IMR-90 (cell line): ENCODE measurements around the gene PLA2G3. TPM values are rescaled to one million over a fixed set of nuclear protein-coding genes. Genes with fewer than 3 reads are reported as not detected.
"Not testable (repeated sequence)": the region's sequence is repeated elsewhere in the genome, so short reads cannot be mapped to it uniquely, and the experiment has no call there.

ENCODE experiments used
- ATAC-seq: fragments of 200-7000 bp; cut with Tn5 transposase; 2 replicates; pipeline ENCODE4 v1.9.1; 2020; ENCODE audit warnings: low read depth, mild to moderate bottlenecking, moderate library complexity
- BruUV-seq: library from RNA; stranded (reverse); fragments of 400-500 nt; replicated peaks from 2 replicates; lab custom pipeline; 2021; lab: Mats Ljungman, UMichigan
- CTCF ChIA-PET: fragments of 300-600 bp; formaldehyde crosslinking; extraction: SDS; loops from one replicate; lab custom pipeline; 2021; ENCODE audit warnings: antibody characterized with exemption; lab: Yijun Ruan, JAX
- POLR2A ChIA-PET: fragments of 300-600 bp; sonication (Branson Sonifier 250); formaldehyde crosslinking; loops from one replicate; lab custom pipeline; 2022; ENCODE audit warnings: antibody characterized with exemption; ENCODE audit not compliant: unreplicated experiment; lab: Charles Lee
- DNase-seq: peaks from one replicate; pipeline ENCODE4 v3.0.0; 2013
- H2AFZ ChIP-seq: replicated peaks from 2 replicates; pipeline ENCODE3; 2013; ENCODE audit warnings: low read length, mild to moderate bottlenecking; ENCODE audit not compliant: poor library complexity
- H2AK5ac ChIP-seq: 2 replicates; pipeline ENCODE4 v1.6.1; 2013; ENCODE audit warnings: low read depth, low read length, inconsistent platforms
- H2AK9ac ChIP-seq: replicated peaks from 2 replicates; pipeline ENCODE3; 2013; ENCODE audit warnings: mild to moderate bottlenecking, low read depth, low read length, moderate library complexity; ENCODE audit not compliant: poor library complexity
- H2BK120ac ChIP-seq: 2 replicates; pipeline ENCODE4 v1.6.1; 2013; ENCODE audit warnings: low read depth, low read length, inconsistent platforms
- H2BK15ac ChIP-seq: 3 replicates; pipeline ENCODE4 v1.6.1; 2013; ENCODE audit warnings: low read depth, low read length, inconsistent platforms
- H2BK20ac ChIP-seq: 2 replicates; pipeline ENCODE4 v1.6.1; 2013; ENCODE audit warnings: low read depth, mild to moderate bottlenecking, inconsistent platforms, low read length, moderate library complexity
- H2BK5ac ChIP-seq: 2 replicates; pipeline ENCODE4 v1.6.1; 2013; ENCODE audit warnings: mild to moderate bottlenecking, low read depth, low read length, inconsistent platforms; ENCODE audit not compliant: poor library complexity, severe bottlenecking
- H3K14ac ChIP-seq: replicated peaks from 2 replicates; pipeline ENCODE4 v1.6.1; 2013; ENCODE audit warnings: low read depth, low read length, inconsistent platforms
- H3K18ac ChIP-seq: 2 replicates; pipeline ENCODE4 v1.6.1; 2013; ENCODE audit warnings: low read depth, low read length, control low read depth
- H3K23ac ChIP-seq: 2 replicates; pipeline ENCODE4 v1.6.1; 2013; ENCODE audit warnings: low read depth, low read length, inconsistent platforms
- H3K27ac ChIP-seq: 2 replicates; pipeline ENCODE4 v1.5.1; 2013; ENCODE audit warnings: mild to moderate bottlenecking, control low read depth, low read length; ENCODE audit not compliant: insufficient read depth
- H3K27me3 ChIP-seq: 2 replicates; pipeline ENCODE4 v1.6.1; 2013; ENCODE audit warnings: low read length; ENCODE audit not compliant: control insufficient read depth, insufficient read depth
- H3K36me3 ChIP-seq: 2 replicates; pipeline ENCODE4 v1.6.1; 2013; ENCODE audit warnings: low read length, mixed read lengths; ENCODE audit not compliant: control insufficient read depth, insufficient read depth
- H3K4ac ChIP-seq: 2 replicates; pipeline ENCODE4 v1.6.1; 2013; ENCODE audit warnings: low read depth, low read length, inconsistent platforms
- H3K4me1 ChIP-seq: 2 replicates; pipeline ENCODE4 v1.6.1; 2013; ENCODE audit warnings: low read length, mixed read lengths; ENCODE audit not compliant: control insufficient read depth, insufficient read depth
- H3K4me2 ChIP-seq: 2 replicates; pipeline ENCODE4 v1.6.1; 2013; ENCODE audit warnings: low read depth, mild to moderate bottlenecking, control low read depth, low read length, moderate library complexity
- H3K4me3 ChIP-seq: 2 replicates; pipeline ENCODE4 v1.5.1; 2013; ENCODE audit warnings: low read depth, mild to moderate bottlenecking, control low read depth, low read length, moderate library complexity; ENCODE audit not compliant: insufficient read depth
- H3K56ac ChIP-seq: 2 replicates; pipeline ENCODE4 v1.6.1; 2013; ENCODE audit warnings: low read length, inconsistent platforms; ENCODE audit not compliant: insufficient read depth; ENCODE audit errors: extremely low read depth
- H3K79me1 ChIP-seq, 2 experiments: 2 replicates each; pipeline ENCODE4 v1.6.1; 2013; ENCODE audit warnings: low read length in 2 of 2, inconsistent platforms in 1 of 2, low read depth in 1 of 2
- H3K9ac ChIP-seq: 2 replicates; pipeline ENCODE4 v1.6.1; 2013; ENCODE audit warnings: low read depth, low read length, control low read depth
- H3K9me1 ChIP-seq: 2 replicates; pipeline ENCODE4 v1.6.1; 2013; ENCODE audit warnings: low read length, inconsistent platforms; ENCODE audit not compliant: insufficient read depth
- H3K9me3 ChIP-seq: 2 replicates; pipeline ENCODE4 v1.6.1; 2013; ENCODE audit warnings: low read length; ENCODE audit not compliant: control insufficient read depth, insufficient read depth
- H4K20me1 ChIP-seq: 2 replicates; pipeline ENCODE4 v1.6.1; 2013; ENCODE audit warnings: low read length, inconsistent platforms; ENCODE audit not compliant: insufficient read depth
- H4K5ac ChIP-seq: 2 replicates; pipeline ENCODE4 v1.6.1; 2013; ENCODE audit warnings: mild to moderate bottlenecking, low read depth, low read length, control low read depth
- H4K8ac ChIP-seq, 2 experiments: 2 replicates each; pipeline ENCODE4 v1.6.1; 2013; ENCODE audit warnings: low read depth in 2 of 2, low read length in 2 of 2, control low read depth in 1 of 2, inconsistent platforms in 1 of 2
- H4K91ac ChIP-seq: 2 replicates; pipeline ENCODE4 v1.6.1; 2013; ENCODE audit warnings: low read depth, low read length, inconsistent platforms; ENCODE audit not compliant: insufficient read depth
- WGBS, 2 experiments: methylation state at CpG; one replicate each; pipeline versions ENCODE4 v1.1.5 to v1.1.7; 2013; ENCODE audit warnings: missing lambda C conversion rate in 2 of 2; ENCODE audit not compliant: insufficient read length in 1 of 2; ENCODE audit errors: extremely low coverage in 2 of 2; 5-methylcytosine and 5-hydroxymethylcytosine counted together
- dilution Hi-C: fragments of 300-500 bp; cut with HindIII; formaldehyde crosslinking; loops from one replicate; pipeline ENCODE4 v1.14.3; 2018; ENCODE audit warnings: low sequenced_read_pairs; ENCODE audit not compliant: unreplicated experiment
- in situ Hi-C: fragments of 300-500 bp; cut with MboI; formaldehyde crosslinking; loops from 3 replicates; pipeline ENCODE4 v1.14.3; 2019; ENCODE audit warnings: low sequenced_read_pairs, inconsistent platforms, mixed read lengths
- intact Hi-C: fragments of 100-400 bp; cut with micrococcal nuclease; formaldehyde crosslinking; loops from 2 replicates; pipeline ENCODE4 v1.10.0; 2022
- polyA plus RNA-seq, 3 experiments: library from polyadenylated mRNA; depleted of rRNA; stranded (reverse); fragments of >200 nt; gene quantifications; 2 replicates each; pipeline ENCODE4 v1.2.3, GENCODE V29; 2012; ENCODE audit warnings: low replicate concordance in 1 of 3
- total RNA-seq: library from RNA; depleted of rRNA; stranded (reverse); fragments of >200 nt; gene quantifications from 2 replicates; pipeline ENCODE4 v1.2.3, GENCODE V29; 2012

Gene PLA2G3
- total and polyA plus RNA-seq, 2 of the 4 experiments (the other 2 are of a cell fraction), result under 0.01 to 0.12 TPM

GRCh38 chr22:31171734-31172133 is 31.4 kb upstream of the PLA2G3 start:
- H2AK9ac ChIP-seq, H3K36me3 ChIP-seq, DNase-seq, H2BK15ac ChIP-seq, H3K9me3 ChIP-seq, H3K4me3 ChIP-seq, POLR2A ChIA-PET, H3K27me3 ChIP-seq, H3K56ac ChIP-seq, H3K4me2 ChIP-seq, H3K23ac ChIP-seq, H4K91ac ChIP-seq, H3K18ac ChIP-seq, H2AFZ ChIP-seq, in situ Hi-C loops, H4K8ac ChIP-seq, H3K9ac ChIP-seq, H3K27ac ChIP-seq, H2BK120ac ChIP-seq, H2BK20ac ChIP-seq, ATAC-seq, CTCF ChIA-PET, H3K14ac ChIP-seq, H2AK5ac ChIP-seq, H4K5ac ChIP-seq, BruUV-seq, H3K9me1 ChIP-seq, H3K4ac ChIP-seq, intact Hi-C loops, dilution Hi-C loops: not testable (repeated sequence)
- H3K4me1 ChIP-seq, result peaks cover 20% of the 10 kb centered on the region
- no CpG with 5 or more reads among the region's 9 CpGs for WGBS, 2 experiments
- peaks cover 30 to 65% of the 10 kb centered on the region in 2 experiments for H3K79me1 ChIP-seq
- peaks cover 18% of the 10 kb centered on the region; the same call in 1 of the 2 replicates for H4K20me1 ChIP-seq
- H2BK5ac ChIP-seq, result peak overlapping the region; percentile 100
